Colon (tissue), 2 donors: ENCODE data around the gene QKI.
"Not testable (repeated sequence)": the region's sequence is repeated elsewhere in the genome, so short reads cannot be mapped to it uniquely, and the experiment has no call there.

Source experiments
- FAIRE-seq: peaks from 2 replicates; lab custom pipeline; 2012; peaks lifted over from hg19 to GRCh38; lab: Jason Lieb, UNC
- donor health status: control.
- donor health status: control.

Gene QKI

GRCh38 chr6:163444077-163444476, 29.6 kb downstream of the QKI start:
- no peak for FAIRE-seq

DNA sequence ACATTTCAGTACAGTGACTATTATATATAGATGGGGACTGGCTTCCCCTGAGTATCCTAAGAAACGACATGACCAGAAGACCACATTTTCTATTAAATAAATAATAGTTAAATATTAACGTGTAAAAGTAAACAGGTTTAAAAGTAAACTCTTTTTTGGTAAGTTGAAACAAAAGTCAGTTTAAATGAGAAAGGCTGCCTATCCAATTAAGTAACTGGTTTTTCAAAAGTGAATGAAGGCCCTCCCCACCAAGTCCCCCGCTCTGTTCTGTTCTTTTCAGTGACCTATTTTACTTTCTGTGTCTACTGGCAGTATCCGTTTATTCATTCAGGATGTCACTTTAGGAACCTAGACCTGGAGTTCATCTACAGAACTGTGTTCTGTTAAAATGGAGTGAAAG, 32.0 kb downstream of the QKI start:
- FAIRE-seq = no peak

- FAIRE-seq = no peak
These were observed 34.6 kb downstream of the QKI start for GRCh38 chr6:163449076-163449475.

DNA sequence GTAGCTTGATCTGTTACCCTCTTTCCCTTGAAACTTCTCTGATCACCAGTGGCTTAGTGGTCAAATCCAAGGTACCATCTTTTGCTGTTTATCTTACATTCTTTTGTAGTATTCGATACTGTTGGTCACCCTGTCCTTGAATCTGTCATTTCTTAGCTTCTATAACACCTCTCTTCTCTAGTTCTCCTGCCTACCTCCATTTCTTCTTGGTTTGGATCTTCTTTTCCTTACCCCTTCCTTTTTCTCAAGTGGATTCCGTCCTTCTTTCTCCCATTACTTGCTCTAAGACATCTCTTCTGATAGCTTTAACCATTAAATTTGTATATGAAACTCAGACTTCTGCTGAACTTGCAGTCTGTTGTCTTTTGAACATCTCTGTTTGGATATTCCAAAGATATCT, 39.9 kb downstream of the QKI start:
- no peak for FAIRE-seq

DNA sequence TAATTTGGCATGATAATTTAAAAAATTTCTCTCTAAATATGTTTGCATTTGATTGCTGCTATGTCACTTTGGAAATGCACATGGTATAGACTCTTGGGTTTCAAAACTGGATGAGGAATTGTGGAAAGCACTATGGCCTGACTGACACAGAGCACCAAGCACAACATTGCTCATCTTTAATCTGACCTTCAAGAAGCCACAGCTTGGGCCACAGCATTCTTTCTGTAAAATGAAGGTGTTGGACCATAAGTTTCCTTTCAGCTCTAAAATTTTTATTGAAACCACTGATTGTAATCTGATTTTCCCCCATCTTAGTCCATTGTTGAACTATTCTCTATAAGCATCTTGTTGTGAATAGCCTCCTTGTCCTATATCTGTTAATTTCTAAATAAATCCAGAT, 41.0 kb downstream of the QKI start:
- no peak for FAIRE-seq

GRCh38 chr6:163457637-163458561, 43.4 kb downstream of the QKI start:
- FAIRE-seq = no peak

DNA sequence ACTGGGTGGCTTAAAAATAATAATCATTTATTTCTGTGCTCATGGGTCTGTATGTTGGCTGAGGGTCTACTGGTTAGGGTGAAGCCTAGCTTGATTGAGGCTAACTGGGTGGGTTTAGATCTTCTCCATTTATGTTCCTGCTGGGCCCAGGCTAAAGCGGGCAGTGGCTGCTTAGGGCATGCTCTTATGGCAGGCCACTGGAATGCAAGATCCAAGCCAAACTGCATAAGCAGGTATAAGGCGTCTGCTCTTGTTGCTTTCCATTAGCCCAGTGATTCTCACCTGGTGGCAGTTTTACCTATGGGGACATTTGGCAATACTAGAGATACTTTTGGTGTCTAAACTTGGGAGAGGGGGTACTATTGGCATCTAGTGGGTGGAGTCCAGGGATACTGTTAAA, 44.5 kb downstream of the QKI start:
- no peak for FAIRE-seq

DNA sequence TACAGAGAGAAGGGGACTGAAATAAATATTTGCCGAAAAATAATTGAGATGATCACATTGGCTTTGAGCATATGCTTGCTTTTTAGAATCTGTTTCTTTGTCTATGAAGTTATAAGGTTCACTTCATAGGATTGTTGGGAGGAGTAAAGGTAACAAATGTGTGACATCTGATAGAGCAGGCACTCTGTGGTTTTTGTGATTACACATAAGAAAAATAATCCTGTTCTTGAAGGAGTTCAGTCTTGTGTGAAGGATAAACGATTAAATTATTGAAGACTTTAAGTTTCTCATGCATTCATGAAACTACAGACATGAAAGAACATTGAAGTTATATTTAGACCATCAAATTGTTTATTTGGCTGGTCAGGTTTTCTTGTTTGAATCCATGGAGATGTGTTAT, 45.0 kb downstream of the QKI start:
- no peak for FAIRE-seq

GRCh38 chr6:163460307-163460782, 45.8 kb downstream of the QKI start:
- FAIRE-seq = no peak

DNA sequence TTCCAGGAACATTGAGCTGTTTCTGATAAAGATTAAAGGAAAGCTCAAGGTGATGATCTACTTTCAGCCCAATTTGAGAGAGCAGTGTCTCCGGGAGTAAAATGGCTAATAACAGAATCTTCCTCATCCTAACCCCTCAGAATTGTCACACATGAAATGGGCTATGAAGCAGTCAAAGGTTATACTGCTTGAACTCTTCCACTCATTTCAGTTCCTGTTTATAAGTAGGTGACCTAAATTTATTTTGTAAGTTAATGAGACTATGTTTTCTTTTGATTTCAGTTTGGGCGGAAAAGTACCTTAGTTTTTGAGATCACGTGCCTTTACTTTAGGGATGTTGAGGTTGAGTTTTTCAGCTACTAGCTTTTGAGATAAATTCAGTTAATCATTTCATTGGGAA, 47.2 kb downstream of the QKI start:
- no peak for FAIRE-seq

- FAIRE-seq = no peak
These were observed 48.7 kb downstream of the QKI start for GRCh38 chr6:163463180-163463579.

- FAIRE-seq = no peak
These were observed 49.3 kb downstream of the QKI start for GRCh38 chr6:163463795-163464194.

DNA sequence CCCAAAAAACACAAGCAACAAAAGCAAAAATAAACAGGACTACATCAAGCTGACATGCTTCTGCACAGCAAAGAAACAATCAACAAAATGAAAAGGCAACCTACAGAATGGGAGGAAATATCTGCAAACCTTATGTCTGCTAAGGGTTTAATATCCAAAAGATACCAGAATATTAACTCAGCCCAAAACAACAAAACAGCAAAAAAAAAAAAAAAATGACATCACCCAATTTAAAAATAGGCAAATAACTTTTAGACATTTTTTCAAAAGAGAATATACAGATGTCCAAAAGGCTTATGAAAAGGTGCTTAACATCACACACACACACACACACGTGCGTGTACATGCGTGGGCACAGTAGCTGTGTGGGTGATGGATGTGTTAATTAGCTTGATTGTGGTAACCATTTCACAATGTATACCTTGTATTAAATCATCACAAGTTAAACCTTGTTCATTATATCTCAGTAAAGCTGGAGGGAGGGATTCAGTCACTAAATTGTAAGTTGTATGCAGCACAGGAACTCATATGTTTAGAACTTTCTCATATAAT, 52.4 kb downstream of the QKI start:
- FAIRE-seq = no peak

DNA sequence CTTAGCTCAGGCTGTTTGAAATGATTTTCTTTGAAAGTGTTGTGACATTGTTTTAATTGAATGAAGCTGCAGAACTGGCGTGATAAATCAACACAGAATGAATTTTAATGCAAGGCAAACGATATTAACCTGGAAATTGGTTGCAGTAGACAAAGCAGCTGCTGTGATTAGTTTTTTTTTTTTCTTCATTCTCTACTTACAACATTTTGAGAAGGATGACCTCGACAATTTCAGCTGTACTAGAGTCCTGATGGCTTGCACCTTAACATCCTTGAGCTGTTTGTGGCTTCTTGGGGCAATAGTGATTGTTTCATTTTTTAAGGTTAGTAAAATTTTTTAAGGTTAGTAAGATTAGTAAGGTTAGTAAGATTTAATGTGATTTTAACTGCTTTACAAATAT, 54.2 kb downstream of the QKI start:
- no peak for FAIRE-seq

- no peak for FAIRE-seq
These were observed 55.0 kb downstream of the QKI start for GRCh38 chr6:163469459-163469985.

- FAIRE-seq = no peak
These were observed 56.1 kb downstream of the QKI start for GRCh38 chr6:163470611-163471010.

- no peak for FAIRE-seq
These were observed 60.1 kb downstream of the QKI start for GRCh38 chr6:163474581-163474980.

DNA sequence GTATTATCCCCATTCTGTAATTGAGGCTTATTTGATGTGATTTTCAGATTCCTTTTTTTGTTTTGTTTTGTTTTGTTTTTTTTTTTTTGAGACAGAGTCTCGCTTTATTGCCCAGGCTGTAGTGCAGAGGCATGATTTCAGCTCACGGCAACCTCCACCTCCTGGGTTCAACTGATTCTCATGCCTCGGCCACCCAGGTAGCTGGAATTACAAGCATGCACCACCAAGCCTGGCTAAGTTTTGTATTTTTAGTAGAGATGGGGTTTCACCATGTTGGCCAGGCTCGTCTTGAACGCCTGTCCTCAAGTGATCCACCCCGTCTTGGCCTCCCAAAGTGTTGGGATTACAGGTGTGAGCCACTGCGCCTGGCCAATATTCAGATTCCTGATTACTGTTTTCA, 62.4 kb downstream of the QKI start:
- not testable (repeated sequence) for FAIRE-seq

DNA sequence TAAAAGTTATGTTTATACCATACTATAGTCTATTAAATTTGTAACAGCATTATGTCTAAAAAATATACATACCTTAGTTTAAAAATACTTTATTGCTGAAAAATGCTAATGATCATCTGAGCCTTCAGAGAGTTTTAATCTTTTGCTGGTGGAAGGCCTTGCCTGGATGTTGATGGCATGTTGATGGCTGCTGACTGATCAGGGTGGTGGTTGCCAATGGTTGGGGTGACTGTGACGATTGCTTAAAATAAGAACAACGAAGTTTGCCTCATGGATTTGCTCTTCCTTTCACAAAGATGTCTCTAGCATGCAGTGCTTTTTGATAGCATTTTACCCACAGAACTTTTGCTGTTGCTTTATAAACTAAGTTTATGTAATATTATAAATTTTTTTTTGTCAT, 68.6 kb downstream of the QKI start:
- no peak for FAIRE-seq

DNA sequence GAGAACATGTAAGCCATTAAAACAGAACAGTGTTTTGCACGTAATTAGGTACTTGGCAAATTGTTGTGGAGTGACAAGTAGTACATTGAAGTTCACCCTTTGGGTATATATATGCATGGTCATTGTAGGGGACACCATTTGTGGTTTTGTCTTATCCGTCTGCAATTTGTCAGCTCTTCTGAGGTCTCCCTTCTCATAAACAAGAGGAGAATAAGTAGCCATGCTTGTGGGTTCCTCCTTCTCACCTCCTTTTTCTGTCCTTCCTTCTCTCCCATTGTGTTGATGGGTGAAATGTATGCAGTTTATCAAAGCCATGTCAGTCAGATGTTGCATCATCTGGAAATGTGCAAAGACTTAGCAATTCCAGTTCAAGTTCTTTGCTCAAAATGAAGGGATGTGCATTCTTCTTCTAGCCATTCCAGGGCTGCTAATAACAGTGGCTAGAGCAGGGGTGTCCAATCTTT, 70.9 kb downstream of the QKI start:
- FAIRE-seq = no peak

DNA sequence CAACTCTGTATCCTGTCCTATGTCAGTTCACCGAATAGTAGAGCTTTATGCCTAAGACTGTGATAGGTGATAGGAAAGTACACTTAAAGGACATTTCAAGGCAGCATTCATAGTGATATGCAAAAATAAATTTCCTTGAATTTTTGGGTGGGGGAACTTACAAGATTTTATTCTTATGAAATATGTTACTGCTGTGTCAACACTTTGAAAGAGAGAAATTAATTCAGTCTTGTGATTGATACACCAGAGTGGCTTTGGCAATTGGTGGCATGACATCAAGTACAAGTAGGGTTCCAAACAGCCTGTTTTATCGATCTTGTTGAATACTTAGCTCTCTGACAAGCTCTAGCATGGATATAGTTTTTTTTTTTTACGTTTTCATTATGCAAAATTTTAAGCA, 72.3 kb downstream of the QKI start:
- no peak for FAIRE-seq

- no peak for FAIRE-seq
These were observed 73.1 kb downstream of the QKI start for GRCh38 chr6:163487606-163488005.

DNA sequence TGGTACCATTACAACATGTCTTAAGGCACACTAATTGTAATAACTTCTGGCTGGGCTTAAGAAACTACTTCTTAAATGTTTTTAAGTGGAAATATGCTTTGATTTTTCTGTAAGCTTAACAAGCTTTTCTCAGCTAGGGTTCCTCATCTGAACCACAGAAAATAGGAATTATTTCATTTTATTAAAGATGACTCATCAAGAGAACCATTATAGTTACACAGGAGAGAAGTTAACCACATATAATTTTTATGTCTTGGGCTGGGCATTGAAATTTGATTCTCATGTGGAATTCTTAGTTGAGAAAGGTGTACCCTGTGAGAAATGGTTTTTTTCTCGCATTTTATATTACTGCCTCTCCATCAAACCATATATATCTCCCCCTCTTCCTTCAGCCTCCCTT, 75.1 kb downstream of the QKI start:
- no peak for FAIRE-seq
